Measurements from ENCODE around the gene HIGD1B.

The HIGD1B gene

DNA sequence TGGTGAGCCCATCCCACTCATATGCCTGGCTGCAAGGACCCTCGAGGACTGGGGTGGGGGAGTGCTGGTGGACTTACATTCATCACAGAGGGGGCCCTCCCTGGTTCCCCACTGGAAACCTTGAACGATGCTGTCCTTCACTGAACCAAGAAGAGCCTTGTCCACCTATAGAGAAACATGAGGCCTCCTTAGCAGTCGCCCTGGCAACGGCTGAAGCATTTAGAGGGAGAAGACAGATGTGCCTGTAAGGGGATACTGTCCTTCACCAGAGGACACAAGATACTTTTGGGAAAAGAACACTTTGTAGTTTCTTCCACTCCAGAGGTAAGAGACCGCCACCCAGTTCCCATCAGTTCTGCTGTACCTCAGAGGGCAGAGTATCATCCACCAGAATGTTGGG, 6.5 kb downstream of the HIGD1B start:
- TF ChIP-seq Cebpa-rat (IDR thresholded peaks at IDR 0.05) = no peak
- H3K36me3 ChIP-seq = peaks cover 70% of the 10 kb centered on the region
- H3K27ac ChIP-seq = peak overlapping the region; percentile 54
- no peaks in the 10 kb centered on the region for H3K27me3 ChIP-seq
- H3K4me3 ChIP-seq = no peak overlapping the region
- peak overlapping the region; percentile 71; the same call in 1 of the 2 replicates for H3K4me2 ChIP-seq
- peaks cover 100% of the 10 kb centered on the region for H3K4me1 ChIP-seq
- no peak overlapping the region for H3K9ac ChIP-seq
- H3K9me3 ChIP-seq = no peaks in the 10 kb centered on the region
- no peaks in the 10 kb centered on the region for H4K20me1 ChIP-seq

DNA sequence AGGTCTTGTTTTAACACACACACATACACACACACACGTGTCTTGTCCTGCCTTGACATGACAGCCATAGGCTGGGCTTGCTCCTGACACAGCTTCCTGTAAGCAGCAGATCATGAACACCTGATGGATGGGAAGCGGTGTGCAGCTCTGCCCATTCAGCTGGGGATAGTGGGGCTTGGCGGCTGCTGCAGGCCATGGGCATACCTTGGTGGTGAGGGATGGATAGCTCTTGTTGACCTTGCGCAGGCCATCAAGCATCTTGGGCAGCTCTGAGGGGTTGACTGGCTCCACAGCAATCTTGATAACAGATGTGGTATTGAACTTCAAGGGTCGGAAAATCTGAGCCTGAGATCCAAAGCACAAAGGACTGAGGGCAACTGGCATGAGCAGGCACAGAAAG, 12.0 kb downstream of the HIGD1B start:
- Histone ChIP-seq H3K9me3 (no peaks in the 10 kb centered on the region), H3K4me3 (no peak overlapping the region), H3K4me1 (peaks cover 45% of the 10 kb centered on the region), H3K27me3 (no peaks in the 10 kb centered on the region), H3K27ac (no peak overlapping the region), H4K20me1 (no peaks in the 10 kb centered on the region), H3K4me2 (no peak overlapping the region), H3K36me3 (peaks cover 85% of the 10 kb centered on the region), H3K9ac (no peak overlapping the region)
- no peak for TF ChIP-seq Cebpa-rat (IDR thresholded peaks at IDR 0.05)

DNA sequence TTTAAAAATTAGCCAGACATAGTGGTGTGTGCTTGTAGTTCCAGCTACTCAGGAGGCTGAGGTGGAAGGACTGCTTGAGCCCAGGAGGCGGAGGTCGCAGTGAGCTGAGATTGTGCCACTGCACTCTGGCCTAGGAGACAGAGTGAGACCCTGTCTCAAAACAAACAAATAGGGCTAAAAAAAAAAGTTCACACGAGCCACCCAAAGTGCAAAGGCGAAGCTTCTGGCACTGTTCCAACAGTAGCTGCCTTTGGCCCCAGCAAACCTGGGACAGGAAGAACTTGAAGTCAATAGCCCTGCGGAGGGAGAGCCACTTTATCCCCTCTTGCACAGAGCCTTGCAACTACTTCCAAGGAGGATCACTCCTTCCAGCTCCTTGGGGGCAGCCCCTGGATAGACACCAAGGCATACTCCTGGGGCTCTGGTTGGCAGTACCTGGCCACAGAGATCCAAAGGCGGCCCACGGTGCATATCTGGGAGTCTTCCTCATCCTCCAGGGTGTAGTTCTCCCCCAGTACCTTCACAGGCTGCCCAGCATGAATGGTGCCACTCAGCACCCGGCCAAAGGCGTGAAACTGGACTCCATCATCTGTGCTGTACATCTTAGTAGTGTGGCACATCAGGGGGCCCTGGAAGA, 14.7 kb downstream of the HIGD1B start:
- Histone ChIP-seq H3K4me2 (no peak overlapping the region), H3K36me3 (peaks cover 94% of the 10 kb centered on the region), H3K4me1 (peaks cover 22% of the 10 kb centered on the region), H3K27me3 (no peaks in the 10 kb centered on the region), H3K4me3 (no peak overlapping the region), H3K9ac (no peak overlapping the region), H4K20me1 (no peaks in the 10 kb centered on the region), H3K27ac (no peak overlapping the region), H3K9me3 (no peaks in the 10 kb centered on the region)
- TF ChIP-seq Cebpa-rat (IDR thresholded peaks at IDR 0.05) = no peak

DNA sequence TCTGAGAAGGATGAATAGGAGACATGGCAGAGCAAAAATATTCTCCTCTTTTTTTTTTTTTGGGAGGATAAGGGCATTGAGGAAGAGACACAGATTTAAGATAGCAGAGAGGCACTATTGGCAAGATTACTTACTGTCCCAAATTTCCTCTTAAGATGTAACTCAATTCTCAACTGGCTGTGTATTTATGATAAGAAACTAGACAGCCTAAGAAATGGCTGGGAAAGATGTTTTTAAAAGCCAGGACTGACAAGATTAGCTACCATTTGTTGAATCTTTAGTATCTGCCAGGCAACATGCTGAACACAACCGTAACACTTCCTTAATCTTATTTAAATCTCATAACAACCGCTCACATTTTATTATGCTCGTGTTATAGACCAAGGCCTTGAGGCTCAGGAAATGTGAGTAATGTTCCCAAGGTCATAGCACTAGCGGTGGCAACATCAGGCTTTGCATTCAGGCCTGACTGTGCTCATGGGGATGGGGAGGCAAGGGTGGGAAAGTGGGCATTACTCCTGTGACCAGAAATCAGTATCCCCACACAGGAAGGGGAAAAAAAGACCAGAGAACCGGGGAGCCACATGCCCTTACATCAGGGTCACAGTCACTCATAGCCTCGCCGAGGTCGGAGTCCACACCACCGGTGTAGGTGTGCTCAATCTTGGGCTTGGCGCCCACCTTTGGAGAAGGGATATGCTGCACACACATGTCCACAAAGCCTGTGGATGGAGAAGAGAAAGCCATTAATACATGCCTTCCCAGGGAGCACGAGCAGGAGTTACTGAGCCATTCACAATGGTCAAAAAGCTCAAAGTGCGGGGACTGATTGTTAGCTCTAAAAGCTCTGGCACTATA, 15.6 kb downstream of the HIGD1B start:
- Histone ChIP-seq H4K20me1 (no peaks in the 10 kb centered on the region), H3K9ac (no peak overlapping the region), H3K4me1 (peaks cover 13% of the 10 kb centered on the region), H3K4me3 (no peak overlapping the region), H3K36me3 (peaks cover 99% of the 10 kb centered on the region), H3K27me3 (no peaks in the 10 kb centered on the region), H3K4me2 (no peak overlapping the region), H3K27ac (no peak overlapping the region), H3K9me3 (no peaks in the 10 kb centered on the region)
- no peak for TF ChIP-seq Cebpa-rat (IDR thresholded peaks at IDR 0.05)

DNA sequence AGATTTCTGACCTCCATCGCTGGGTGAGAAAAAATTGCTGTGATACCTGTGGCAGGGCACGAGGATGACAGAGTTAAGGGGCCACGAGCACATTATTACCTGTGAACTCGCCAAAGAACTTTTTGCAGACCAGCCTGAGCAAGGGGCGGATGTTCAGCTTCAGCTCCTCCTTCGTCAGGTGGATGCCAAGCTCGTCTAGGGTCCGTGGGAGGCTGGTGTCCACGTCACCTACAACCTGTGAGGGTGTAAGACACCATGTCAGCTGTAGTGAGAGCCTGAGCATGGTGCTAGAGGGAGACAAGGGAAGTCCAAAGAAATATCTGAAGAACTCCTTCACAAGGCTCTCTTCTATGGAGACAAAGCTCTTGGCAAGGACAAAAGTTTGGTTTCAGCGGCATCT, 17.1 kb downstream of the HIGD1B start:
- Histone ChIP-seq H3K9ac (no peak overlapping the region), H3K27ac (no peak overlapping the region), H3K4me2 (no peak overlapping the region), H3K4me1 (peaks cover 4% of the 10 kb centered on the region; the same call in 1 of the 2 replicates), H3K9me3 (no peaks in the 10 kb centered on the region), H3K36me3 (peaks cover 99% of the 10 kb centered on the region), H3K27me3 (no peaks in the 10 kb centered on the region), H4K20me1 (no peaks in the 10 kb centered on the region), H3K4me3 (no peak overlapping the region)
- no peak for TF ChIP-seq Cebpa-rat (IDR thresholded peaks at IDR 0.05)

DNA sequence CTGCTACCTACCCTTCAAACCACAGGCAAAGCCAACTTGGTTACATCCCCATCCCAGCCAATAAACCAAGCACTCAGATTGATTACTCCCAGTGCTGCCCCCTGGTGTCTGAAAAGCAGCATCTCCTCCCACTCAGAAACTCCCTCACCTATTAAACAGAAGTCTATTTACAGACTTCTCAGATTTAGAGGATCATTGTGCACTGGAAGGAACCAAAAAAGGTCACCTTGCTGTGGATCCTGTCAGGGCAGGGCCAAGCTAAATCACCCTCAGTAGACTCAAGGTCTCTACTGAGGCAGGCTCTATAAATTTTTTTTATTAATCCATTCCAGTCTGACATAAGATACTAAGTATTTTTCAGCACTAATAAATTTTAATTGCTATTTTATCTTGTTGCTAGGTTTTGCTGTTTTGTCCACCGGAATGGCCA, 17.6 kb downstream of the HIGD1B start:
- H3K4me3 ChIP-seq = no peak overlapping the region
- no peaks in the 10 kb centered on the region for H4K20me1 ChIP-seq
- no peaks in the 10 kb centered on the region for H3K27me3 ChIP-seq
- no peak for TF ChIP-seq Cebpa-rat (IDR thresholded peaks at IDR 0.05)
- H3K4me2 ChIP-seq = no peak overlapping the region
- no peak overlapping the region for H3K9ac ChIP-seq
- peaks cover 4% of the 10 kb centered on the region; the same call in 1 of the 2 replicates for H3K4me1 ChIP-seq
- no peaks in the 10 kb centered on the region for H3K9me3 ChIP-seq
- H3K36me3 ChIP-seq = peaks cover 99% of the 10 kb centered on the region
- no peak overlapping the region for H3K27ac ChIP-seq

DNA sequence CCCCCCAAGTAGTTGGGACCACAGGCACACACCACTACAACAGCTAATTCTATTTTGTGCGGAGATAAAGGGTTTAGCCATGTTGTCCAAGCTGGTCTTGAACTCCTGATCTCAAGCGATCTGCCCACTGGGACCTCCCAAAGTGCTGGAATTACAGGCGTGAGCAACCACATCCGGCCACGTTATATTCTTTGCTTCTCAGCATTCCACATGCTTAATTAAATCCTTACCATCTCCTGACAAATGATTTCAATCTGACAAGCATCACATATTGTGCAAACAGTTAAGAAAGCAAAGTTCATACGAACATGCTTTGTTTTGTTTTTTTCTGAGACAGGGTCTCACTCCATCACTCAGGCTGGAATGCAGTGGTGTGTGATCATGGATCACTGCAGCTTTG, 18.2 kb downstream of the HIGD1B start:
- H3K4me2 ChIP-seq = no peak overlapping the region
- no peaks in the 10 kb centered on the region for H4K20me1 ChIP-seq
- no peak overlapping the region for H3K27ac ChIP-seq
- H3K4me1 ChIP-seq = peaks cover 4% of the 10 kb centered on the region; the same call in 1 of the 2 replicates
- H3K9me3 ChIP-seq = no peaks in the 10 kb centered on the region
- H3K4me3 ChIP-seq = no peak overlapping the region
- no peak overlapping the region for H3K9ac ChIP-seq
- TF ChIP-seq Cebpa-rat (IDR thresholded peaks at IDR 0.05) = no peak
- peaks cover 99% of the 10 kb centered on the region for H3K36me3 ChIP-seq
- H3K27me3 ChIP-seq = no peaks in the 10 kb centered on the region

DNA sequence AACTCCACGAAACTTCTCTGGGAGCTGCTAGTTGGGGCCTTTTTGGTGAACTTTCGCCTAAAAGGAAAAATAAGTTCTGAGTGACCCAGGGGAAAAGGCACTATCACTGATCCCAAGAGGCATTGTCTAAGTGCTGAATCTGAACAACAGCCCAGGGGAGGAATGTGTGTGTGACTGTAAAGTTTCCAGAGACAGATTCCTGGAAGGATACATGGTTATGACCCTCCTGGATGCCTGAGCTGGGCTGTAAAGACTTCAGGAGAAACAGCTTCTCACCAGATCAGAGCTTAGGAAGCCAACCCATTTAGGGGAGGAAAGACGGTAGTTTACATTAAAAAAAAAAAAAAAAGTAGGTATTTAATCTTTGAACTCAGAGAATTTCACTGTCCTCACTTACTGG, 20.2 kb downstream of the HIGD1B start:
- Histone ChIP-seq H3K4me3 (no peak overlapping the region), H3K27me3 (no peaks in the 10 kb centered on the region), H4K20me1 (no peaks in the 10 kb centered on the region), H3K36me3 (peaks cover 99% of the 10 kb centered on the region), H3K9me3 (no peaks in the 10 kb centered on the region), H3K4me2 (no peak overlapping the region), H3K9ac (peak overlapping the region; percentile 38; the same call in 1 of the 2 replicates), H3K4me1 (peaks cover 4% of the 10 kb centered on the region; the same call in 1 of the 2 replicates), H3K27ac (no peak overlapping the region)
- TF ChIP-seq Cebpa-rat (IDR thresholded peaks at IDR 0.05) = no peak

DNA sequence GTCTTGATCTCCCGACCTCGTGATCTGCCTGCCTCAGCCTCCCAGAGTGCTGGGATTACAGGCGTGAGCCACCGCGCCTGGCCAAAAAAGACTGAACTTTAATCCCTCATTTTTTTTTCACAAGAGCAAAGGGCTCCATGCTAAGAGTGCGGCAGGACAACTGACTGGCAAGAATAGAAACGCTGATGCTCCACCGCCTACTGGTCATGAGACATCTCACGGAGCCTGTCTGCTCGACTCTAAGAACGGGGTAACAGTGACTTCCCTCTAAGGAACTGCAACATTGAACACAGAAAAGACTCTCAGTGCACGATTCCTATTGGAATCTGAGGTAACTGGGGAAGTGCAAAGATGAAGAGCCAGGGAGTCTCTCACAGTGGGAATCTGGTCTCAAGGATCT, 23.9 kb downstream of the HIGD1B start:
- peaks cover 100% of the 10 kb centered on the region for H3K36me3 ChIP-seq
- no peak overlapping the region for H3K9ac ChIP-seq
- H4K20me1 ChIP-seq = no peaks in the 10 kb centered on the region
- H3K4me1 ChIP-seq = peaks cover 7% of the 10 kb centered on the region; the same call in 1 of the 2 replicates
- no peak overlapping the region for H3K4me2 ChIP-seq
- H3K9me3 ChIP-seq = no peaks in the 10 kb centered on the region
- TF ChIP-seq Cebpa-rat (IDR thresholded peaks at IDR 0.05) = no peak
- no peak overlapping the region for H3K27ac ChIP-seq
- no peaks in the 10 kb centered on the region for H3K27me3 ChIP-seq
- H3K4me3 ChIP-seq = no peak overlapping the region

DNA sequence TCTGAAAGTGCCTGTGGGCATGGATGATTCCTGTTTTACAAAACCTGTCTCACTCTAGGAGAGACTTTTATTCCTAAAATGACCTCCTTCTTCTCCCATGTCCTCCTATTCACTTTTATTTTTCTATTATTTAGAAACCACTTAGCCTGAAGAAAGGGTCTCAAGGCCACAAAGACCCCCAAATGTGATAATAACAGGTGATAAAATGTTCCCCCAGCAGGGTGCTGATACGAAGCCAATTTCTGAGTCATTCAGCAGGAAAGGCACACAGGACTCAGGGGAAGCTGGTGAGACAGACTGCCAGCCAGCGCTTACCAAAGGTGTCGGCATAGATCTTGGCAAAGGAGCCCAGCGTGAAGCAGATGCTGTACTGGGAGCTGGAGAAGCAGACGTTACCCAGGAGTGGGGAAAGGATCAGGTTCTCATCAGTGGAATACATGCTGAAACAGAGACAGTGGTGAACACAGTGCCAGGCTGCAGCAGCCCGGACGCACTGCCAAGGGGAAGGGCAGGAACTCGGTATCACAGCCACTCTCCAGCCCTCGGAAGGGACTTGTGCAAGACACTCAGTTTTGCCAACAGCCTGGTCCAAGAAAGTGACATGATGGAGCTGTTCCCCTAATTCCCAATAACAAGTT, 24.6 kb downstream of the HIGD1B start:
- Histone ChIP-seq H3K4me3 (no peak overlapping the region), H3K4me2 (no peak overlapping the region), H3K27ac (no peak overlapping the region), H3K4me1 (peaks cover 7% of the 10 kb centered on the region; the same call in 1 of the 2 replicates), H3K36me3 (peaks cover 100% of the 10 kb centered on the region), H3K9me3 (no peaks in the 10 kb centered on the region), H4K20me1 (no peaks in the 10 kb centered on the region), H3K9ac (no peak overlapping the region), H3K27me3 (no peaks in the 10 kb centered on the region)
- no peak for TF ChIP-seq Cebpa-rat (IDR thresholded peaks at IDR 0.05)
